ENCODE data around the gene PPP1R14D. TPM values are rescaled to one million over a fixed set of nuclear protein-coding genes. Genes with fewer than 3 reads are reported as not detected.

PPP1R14D gene
- total and polyA plus RNA-seq, 2 of the 8 experiments (the other 6 are each of a cell fraction or from before 2014, with no cell fraction given), result not detected

DNA sequence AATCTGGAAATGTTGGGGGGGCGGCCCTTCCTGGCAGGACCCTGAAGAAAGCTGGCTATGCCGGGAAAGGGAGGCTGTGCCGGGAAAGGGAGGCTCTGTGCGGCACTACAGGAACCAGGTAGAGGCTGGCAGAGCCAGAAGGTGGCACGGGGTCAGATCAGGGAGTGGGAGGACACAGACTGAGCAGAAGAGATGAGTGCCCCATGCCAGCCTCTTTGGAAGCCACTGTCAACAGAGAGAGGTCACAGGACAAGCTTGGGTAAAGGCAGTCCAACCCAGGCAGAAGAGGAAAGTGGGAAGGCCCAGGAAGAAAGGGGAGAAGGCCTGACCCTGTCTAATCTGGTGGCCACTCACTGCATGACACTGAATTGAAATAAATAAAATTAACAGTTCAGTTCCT, 57.3 kb downstream of the PPP1R14D start (continued):
- TF ChIP-seq SAP30 (IDR thresholded peaks at IDR 0.05; ENCODE audit: insufficient read depth, insufficient replicate concordance, low read length) (no peak), MAX (IDR thresholded peaks at IDR 0.05) (no peak), SUZ12 (IDR thresholded peaks at IDR 0.05; ENCODE audit: low read length) (no peak), CEBPB (IDR thresholded peaks at IDR 0.05; ENCODE audit: low read depth, low read length) (no peak), TBP (IDR thresholded peaks at IDR 0.05; ENCODE audit: low read depth, low read length) (no peak), KDM5A (IDR thresholded peaks at IDR 0.05; ENCODE audit: low read length) (no peak), RBBP5 (IDR thresholded peaks at IDR 0.05; ENCODE audit: borderline replicate concordance, low read depth, low read length) (no peak)
